Measurements from ENCODE around the gene USH1G.
"Not testable (repeated sequence)": the region's sequence is repeated elsewhere in the genome, so short reads cannot be mapped to it uniquely, and the experiment has no call there.

Gene USH1G

DNA sequence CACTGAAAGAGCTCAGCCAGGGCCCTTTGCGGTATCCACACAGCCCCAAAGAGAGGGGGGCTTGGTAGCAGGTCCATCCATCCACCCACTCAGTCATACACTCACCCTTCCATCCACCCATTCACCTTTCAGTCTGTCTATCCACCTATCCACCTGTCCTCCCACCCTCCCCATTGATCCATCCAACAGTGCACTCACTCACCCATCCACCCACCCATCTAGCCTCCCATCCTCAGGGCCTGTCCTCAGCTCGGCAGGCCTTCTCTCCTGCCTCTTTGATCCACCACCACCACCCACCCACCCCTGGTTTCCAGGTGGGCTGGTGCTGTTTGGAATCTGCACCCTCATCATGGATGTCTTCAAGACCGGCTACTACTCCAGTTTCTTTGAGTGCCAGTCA lies 2.2 kb upstream of the USH1G start:
- DNase-seq, result no peak

DNA sequence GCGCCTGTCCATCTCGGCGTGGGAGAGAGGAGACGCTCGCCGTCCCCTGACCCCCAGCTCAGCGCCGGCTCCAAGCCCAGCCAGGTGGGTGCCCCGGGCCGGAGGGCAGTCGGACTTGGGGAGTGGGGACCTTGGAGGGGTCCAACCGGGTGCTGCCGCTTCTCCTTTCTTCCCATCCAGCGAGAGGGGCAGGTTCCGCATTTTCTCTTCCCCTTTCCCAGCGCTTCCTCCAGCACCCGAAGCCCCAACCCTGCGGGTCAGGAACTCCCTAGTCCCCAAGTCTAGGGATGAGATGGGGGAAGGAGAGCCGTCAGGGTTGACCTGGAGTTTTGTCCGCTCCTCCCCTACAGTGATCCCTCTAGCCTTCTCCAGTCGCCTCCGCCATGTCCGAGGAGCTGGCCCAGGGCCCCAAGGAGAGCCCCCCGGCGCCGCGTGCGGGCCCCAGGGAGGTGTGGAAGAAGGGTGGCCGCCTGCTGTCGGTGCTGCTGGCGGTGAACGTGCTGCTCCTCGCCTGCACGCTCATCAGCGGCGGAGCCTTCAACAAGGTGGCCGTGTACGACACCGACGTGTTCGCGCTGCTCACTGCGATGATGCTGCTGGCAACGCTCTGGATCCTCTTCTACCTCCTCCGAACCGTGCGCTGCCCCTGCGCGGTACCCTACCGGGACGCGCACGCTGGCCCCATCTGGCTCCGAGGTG lies 1.3 kb upstream of the USH1G start, which contains the start of gene OTOP2:
Gene OTOP2 (plus strand): TSS at position 24 of the 699 bp plus-strand sequence. CDS start 360 bp downstream, at position 384.
- peak; percentile 45 for DNase-seq

DNA sequence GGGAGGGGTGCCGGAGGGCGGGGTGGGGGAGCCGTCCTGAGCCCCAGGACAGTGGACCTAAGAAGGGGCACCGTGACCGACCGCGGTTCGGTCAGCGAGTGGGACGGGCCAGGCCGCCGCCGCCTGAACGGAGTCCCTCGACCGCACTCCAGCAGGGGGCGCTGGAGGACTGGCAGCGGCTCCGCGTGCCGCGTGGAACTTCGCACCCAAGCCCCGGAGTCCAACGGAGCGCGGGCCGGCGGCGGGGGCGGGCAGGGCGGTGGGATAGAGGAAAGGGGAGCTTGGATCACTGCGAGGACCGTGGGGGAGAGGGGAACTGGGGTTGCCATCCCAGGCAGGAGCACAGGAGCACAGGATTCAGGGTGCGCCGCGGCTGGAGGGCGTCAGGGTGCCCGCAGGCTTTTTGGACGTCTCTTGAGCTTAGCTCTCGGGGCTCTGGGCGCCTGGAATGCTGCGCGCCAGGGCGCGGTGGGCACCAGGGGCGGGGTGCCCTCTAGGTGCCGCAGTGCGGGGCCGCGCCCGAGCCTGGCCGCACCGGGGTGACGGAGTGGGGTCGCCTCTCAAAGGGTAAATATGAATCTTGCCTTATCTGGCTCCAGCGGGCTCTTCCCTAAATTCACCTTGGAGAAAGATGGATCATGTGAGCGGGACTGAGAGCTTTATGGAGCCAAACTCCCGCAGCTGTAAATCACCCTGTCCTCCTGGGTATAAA lies 639 bp upstream of the USH1G start:
- peak; percentile 66 for DNase-seq

DNA sequence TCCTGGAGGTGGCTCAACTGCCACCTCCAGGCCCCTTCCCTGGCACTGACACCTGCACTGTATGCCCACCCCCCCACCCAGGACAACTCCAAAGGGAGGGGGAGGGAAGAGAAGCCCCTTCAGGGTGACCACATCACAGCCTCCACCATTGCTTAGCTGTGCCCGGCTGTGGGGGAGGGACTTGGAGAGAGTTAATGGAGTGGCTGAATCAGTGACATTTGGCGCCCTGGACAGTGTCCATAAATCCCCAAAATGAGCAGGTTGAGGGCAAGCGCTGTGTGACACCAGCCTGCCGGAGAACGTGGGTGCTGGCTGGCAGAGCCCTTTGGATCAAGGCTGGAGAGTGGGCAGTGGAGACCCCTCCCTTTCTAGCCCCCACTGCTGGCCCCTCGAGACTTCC lies 883 bp downstream of the USH1G start:
- DNase-seq, result no peak

DNA sequence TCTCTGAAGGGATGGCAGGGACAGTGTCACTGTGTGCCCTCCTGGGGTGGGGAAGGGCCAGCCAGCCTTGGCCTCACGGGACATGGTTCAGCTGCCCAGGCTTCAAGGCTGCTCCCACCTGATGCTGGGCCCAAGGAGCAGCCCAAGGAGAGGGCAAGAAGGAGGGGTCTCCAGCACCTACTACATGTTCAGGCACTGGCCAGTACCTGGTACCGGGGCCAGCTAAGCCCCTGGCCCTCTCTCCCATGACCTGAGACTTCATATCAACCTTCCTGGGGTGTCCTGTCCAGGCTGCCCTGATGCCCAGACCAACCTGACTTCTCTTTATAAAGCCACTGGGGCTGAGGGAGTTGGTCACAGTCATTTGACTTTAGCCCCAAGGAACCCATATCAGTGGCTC lies 1.3 kb downstream of the USH1G start:
- DNase-seq, result no peak

DNA sequence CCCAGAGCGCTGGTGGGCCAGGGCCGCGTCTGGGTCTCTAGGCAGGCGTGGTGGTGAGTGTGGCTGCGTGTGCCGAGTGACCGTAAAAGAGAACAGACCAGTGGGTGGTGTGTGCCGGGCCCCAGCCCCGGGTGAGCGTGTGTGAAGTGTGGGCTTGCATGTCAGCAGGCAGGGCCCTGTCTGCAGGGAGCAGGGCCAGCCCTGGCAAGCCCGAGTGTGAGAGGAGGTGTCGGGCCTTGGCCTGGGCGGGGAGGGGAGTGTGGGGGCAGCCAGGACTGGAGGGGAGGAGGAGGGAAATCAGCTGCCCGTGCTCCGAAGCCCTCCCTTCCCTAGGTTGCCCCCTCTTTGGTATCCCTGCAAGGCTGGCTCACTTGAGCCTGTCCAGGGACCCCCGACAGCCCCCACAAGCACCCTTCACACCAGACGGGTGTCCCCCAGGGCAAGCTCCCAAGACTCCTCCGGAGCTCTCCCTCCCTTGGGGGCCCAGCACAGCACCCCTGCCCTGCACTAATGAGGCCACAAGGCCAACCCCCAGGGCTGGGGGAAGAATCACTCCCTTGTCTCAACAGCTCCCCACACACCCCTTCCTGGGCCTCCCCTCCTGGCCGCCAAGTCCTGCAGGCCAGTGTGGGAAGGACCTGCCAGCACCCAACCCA lies 1.9 kb downstream of the USH1G start:
- no peak for DNase-seq

DNA sequence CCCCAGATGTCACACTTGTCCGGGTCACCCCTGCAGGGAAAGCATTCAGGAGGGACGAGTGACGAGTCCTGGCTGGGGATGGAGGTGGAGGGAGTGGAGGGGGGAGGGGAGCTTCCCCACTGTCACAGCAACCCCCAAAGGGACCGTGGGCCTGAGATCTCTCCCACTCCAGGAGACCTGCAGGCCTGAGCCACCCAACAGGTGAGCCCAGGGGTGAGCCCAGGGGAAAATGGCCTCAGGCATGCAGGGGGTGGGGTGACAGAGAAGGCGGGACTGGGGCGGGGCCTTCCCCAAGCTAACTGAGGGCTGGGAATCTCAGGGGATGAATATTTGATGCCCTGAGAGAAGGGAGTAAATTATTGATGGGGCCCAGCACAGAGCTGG lies 2.4 kb downstream of the USH1G start:
- no peak for DNase-seq

DNA sequence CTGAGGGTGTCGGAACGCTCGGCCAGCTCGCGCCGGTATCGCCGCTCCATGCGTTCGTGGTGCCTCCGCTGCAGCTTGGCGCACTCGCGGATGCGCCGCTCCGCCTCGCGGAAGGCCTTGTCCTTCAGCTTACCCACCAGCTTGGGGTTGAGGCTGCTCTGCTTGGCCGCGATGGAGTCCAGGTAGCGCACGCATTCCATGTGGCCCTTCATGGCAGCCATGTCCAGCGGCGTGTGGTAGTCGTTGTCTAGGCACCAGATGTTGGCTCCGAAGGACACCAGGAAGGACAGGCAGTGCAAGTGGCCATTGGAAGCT lies 2.8 kb downstream of the USH1G start:
- no peak for DNase-seq

DNA sequence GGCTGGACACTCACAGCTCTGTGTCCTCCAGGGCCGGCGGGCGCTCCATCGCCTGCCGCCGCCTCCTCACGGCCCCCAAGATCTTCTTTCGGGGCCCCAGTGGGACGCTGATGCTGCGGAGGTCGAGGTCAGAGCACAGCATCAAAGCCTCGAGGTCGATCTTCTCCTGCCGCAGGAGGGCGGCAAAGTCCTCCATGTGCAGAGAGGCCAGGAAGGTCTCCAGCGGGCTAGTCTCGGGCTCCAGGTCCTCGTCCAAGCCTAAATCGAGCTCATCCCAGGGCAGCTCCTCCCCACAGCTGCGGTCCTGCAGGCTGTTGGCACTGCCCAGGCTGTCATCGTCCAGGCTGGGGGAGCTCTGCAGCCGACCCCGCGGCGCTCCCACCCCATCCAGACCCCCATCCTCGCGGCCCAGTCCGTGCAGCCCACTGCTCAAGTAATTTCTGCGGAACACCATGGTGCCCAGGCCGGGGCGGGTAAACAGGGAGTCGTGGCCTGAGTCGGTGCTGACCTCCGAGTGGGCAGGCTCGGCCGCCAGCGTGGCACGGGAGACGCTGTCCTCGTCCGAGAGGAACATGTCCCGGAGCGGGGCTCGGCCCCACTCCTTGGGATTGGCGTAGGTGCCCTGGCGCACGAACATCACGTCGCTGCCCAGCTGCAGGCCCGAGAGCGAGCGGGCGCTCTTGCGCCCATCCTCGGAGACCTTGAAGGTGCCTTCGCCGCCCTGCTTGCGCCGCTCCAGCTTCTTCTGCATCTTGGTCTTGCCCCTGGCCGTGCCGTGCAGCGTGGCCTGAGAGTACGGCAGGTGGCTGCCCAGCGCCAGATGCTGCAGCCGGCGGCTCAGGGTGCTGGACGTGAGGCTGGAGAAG lies 3.4 kb downstream of the USH1G start:
- DNase-seq, result no peak

DNA sequence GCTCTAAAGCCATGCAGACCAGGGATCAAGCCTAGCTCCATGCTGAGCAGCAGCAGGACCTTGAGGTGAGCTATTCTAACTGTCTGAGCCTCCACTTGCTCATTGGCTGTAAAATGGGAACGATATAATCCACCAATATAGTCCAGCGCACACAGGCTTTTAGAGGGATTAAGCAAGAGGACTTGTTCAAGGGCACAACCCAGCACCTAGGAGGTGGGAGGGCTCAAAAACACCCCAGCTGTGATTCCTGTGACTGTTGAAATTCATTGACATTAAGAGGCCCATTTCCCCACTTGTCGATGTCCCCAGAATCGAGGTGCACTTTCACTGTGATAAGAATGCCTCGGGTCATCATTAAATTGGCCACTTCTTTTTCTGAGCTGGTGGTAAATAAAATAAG lies 4.1 kb downstream of the USH1G start:
- no peak for DNase-seq

DNA sequence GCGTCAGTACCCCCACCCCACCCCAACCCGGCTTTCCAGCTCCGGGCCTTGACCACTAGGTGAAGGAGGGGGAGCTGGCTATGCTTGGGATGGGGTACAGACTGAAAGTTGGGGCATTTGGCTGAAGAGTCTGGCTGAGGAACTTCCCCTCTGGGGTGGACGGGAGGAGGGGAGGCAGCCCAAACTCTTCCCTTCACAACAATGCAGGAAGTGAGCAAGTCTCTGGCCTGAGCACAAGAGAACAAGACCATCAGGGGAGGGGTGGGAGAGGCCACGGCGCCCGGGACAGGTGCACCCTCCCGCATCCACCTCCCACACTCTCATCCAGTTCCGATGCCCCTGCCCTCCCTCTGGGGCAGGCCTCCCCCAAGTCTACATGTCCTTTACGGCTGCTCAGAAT lies 5.6 kb downstream of the USH1G start:
- DNase-seq, result peak; percentile 39

DNA sequence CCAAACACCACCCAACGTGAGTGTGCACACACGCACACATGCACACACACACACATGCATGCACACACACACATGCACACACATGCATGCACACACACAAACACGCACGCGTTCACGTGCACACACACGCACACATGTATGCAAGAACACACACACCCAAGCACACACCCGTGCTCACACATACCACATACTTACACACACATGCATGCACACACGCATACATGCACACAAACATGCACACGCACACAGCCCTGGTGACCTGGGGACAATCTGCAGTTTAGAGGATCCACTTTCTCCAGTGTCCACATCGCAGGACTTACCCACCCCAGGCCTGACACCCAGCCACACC lies 6.2 kb downstream of the USH1G start:
- DNase-seq, result no peak

DNA sequence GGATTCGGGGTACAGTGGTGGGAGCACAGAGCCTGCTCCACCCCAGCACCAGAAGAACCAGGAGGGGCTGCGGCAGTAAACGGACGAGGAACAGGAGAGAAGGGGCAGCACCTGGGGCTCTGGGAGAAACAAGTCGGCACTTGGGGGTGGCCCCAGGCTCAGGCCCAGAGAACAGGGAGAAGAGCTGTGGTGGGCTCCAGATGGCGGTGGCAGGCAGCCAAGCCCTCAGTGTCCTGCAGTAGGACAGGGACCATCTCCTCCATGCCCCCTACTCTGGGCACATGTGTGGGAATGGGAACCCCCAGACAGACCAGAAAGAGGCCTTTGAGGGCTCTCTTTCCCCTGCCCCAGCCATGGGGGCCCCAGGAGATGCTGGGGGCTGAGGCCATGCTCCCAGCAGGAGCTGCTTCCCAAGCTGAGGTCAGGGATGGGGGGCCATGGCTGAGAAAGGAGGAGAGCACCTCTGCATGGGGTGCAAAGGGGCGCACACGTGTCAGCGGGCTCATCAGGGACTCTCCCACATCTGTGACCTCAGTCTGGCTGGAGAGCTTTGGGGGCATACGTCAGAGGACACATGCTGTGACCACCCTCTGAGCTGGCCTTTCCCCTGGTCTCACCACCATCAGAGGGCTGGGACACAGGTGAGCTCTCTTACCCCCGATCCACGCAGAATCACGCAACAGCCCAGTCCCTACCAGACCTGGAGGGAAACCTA lies 6.8 kb downstream of the USH1G start:
- no peak for DNase-seq

DNA sequence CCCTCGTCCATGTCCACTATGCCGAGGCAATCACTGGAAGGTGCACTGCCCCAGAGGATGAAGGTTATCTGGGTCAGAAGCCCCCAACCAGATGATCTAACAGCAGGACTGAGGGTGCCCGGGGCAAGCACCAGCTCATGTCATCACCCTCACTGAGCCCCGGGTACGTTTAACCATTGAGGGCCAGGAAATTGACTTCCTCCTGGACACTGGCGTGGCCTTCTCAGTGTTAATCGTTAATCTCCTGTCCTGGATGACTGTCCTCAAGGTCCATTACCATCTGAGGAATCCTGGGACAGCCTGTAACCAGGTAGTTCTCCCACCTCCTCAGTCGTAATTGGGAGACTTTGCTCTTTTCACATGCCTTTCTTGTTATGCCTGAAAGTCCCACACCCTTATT lies 11.6 kb downstream of the USH1G start:
- not testable (repeated sequence) for DNase-seq

DNA sequence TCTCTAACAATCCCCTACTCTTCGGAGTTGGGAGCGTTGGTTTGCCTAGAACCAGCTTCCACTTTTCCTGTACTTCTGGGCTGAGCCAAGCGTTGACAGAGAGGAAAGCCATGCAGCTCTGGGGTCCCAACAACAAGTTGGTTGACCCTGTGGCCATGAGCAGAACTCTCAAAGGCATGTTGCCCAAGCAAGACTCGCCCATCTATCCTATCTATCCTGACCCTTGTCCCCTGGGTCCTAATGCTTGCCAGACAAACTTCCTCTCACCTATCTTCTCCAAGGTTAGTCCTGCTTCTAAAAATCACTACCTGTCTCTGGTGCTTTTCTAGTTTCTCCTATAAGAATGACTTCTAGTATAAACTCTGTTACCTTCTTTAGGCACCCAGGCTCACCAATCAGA lies 14.0 kb downstream of the USH1G start:
- DNase-seq, result not testable (repeated sequence)

DNA sequence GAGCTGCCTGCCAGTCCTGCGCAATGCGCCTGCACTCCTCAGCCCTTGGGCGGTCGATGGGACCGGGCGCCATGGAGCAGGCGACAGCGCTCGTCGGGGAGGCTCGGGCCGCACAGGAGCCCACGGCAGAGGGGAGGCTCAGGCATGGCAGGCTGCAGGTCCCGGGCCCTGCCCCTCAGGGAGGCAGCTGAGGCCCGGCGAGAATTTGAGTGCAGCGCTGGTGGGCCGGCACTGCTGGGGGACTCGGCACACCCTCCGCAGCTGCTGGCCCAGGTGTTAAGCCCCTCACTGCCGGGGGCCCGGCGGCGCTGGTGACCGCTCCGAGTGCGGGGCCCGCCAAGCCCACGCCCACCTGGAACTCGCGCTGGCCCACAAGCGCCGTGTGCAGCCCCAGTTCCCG lies 16.0 kb downstream of the USH1G start:
- no peak for DNase-seq

DNA sequence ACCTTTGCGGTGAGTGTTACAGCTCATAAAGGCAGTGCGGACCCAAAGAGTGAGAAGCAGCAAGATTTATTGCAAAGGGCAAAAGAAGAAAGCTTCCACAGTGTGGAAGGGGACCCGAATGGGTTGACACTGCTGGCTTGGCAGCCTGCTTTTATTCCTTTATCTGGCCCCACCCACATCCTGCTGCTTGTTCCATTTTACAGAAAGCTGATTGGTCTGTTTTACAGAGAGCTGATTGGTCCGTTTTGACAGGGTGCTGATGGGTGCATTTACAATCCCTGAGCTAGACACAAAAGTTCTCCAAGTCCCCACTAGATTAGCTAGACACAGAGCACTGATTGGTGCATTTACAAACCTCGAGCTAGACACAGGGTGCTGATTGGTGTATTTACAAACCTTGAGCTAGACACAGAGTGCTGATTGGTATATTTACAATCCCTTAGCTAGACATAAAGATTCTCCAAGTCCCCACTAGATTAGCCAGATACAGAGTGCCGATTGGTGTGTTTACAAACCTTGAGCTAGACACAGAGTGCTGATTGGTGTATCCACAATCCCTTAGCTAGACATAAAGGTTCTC lies 16.8 kb downstream of the USH1G start:
- DNase-seq, result not testable (repeated sequence)

DNA sequence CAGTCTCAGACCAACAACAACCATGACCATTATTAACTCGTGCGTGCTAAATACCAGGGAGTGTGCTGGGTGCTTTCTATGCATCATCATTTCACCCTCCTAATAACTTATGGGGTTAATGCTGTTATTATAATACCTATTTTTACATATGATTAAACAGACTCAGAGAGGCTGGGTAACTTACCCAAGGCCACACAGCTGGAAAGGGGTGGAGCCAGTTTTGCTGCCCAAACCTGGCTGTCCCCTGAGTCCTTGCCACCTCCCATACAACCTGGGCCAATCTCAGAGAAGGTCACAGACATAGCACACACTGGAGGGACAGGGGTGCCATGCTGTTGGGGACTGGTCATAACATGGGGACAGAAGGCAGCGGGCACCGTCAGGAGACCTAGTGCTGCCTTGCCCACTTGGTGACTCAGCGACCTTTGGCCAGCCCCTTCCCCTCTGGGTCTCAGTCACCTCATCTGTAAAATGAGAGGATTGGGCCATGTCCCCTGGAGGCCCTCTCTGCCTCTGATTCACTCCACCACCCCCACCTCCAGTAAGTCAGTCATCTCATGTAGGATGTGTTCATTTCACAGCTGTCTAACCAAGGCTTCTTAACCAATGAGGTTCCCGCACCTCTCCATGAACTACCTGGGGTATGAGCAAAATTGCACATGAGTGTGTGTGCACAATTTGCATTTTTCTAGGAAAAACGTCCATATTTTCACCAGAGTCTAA lies 18.2 kb downstream of the USH1G start:
- DNase-seq, result peak; percentile 6

DNA sequence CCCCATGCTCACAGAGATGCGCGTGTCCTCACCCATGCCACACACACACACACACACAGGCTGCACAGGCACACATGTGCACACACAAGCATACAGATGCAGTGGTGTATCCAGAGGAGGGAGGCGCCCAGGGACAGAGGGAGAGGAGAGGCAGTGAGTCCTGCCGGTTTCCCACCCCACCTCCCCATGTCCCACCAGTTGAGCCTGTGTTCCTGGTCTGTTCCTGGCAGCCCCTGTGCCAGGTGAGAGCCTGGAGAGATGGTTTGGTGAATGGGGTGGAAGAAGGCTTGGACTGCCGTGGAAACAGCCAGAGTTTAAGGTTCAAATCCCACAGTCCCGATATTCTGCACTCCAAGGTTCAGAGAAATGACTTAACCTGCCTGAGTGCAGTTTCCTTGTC lies 19.4 kb downstream of the USH1G start:
- DNase-seq, result no peak

DNA sequence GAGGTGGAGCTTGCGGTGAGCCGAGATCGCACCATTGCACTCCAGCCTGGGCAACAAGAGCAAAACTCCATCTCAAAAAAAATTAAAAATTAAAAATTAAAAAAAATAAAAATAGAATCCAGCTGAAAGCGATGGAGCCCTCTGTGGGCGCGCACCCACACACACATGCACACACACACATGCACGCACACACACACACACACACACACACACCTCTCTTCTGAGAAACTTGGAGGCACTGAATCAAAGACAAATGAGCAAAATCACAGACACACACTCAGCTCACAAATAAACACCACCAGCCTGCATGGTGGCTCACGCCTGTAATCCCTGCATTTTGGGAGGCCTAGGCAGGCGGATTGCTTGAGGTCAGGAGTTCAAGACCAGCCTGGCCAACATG lies 20.0 kb downstream of the USH1G start:
- no peak for DNase-seq

DNA sequence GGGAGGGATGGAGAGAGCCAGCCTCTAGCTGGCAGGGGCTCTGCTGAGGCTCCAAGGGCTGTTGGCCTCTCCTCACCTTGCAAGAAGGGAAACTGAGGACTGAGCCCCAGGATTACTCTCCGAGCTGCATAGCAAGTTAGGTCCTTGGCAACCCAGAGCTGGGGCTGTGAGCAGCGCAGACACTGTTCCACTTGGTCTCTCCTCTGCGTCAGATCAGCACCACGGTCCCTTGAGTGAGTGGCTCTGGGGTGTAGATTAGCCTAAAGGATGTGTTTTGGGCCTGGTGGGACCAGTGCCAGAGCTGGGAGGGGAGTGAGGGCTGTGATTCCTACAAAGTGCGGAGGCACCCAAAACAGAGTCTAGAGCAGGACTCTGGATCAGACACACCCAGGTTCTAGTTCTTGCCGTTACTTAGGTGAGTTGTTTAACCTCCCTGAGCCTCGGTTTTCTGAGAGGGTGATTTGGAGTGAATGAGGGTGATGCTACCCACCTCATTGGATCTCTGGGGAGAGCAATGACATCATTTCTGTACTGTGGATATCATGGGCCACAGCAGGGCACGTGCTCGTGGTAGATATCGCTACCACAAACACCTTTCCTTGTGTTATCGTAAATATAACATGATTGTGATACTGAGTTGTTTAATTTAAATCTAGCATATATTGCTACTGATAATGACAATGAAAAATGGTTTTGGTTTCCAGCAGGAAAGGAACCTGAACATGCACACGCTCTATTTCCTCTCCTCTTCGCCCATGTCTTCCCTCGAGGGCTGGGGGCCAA lies 21.5 kb downstream of the USH1G start:
- DNase-seq, result no peak

All from CD4-positive, alpha-beta T cell treated with Interleukin-15 for 1 hour (primary cell).